Globus pallidus (tissue), 1 donor: ENCODE measurements around the gene EIF4ENIF1.
"Not testable (repeated sequence)": the region's sequence is repeated elsewhere in the genome, so short reads cannot be mapped to it uniquely, and the experiment has no call there.

ENCODE experiments used
- DNase-seq: peaks from one replicate; pipeline ENCODE4 v3.0.0-alpha.2; 2015; ENCODE audit warnings: low spot score

The EIF4ENIF1 gene

GRCh38 chr22:31489632-31490495 is at the start of gene EIF4ENIF1:
Gene EIF4ENIF1 (minus strand): TSS chr22:31489842. CDS start chr22:31488718, 1,124 bp downstream.
- DNase-seq, result peak; percentile 86

DNA sequence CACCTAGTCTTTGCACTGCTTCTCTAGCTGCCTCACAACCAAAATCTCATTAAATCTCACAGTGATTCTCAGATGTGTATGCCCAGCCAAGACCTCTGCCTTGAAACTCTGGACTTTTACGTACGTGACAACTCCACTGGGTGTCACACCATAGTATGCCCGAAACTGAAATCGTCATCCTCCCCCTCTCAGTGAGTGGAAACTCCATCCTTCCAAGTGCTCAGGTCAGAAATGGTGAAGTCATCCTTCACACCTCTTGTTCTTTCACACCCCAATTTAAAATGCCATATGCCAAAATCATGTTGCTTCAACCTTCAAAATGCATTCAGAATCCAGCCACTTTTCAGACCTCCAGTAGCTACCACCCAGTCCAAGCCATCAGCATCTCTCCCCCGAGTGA is 49.2 kb upstream of the EIF4ENIF1 start:
- no peak for DNase-seq

- DNase-seq, result no peak
Observed at GRCh38 chr22:31537019-31537535, 47.4 kb upstream of the EIF4ENIF1 start.

DNA sequence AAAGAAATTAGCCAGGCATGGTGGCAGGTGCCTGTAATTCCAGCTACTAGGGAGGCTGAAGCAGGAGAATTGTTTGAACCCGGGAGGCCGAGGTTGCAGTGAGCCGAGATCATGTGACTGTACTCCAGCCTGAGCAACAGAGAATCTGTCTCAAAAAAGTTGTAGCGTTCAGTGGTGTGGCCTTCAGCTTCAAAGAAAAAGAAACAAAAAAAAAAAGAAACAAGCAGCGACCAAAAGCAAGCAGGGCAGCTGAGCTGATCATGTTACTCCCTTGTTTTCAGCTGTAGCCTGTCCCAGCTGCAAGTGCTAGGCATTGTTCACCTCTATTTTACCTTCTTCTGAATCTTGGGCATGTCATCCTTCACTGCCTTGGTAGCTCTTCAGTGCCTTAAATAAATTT is 43.7 kb upstream of the EIF4ENIF1 start:
- no peak for DNase-seq

- DNase-seq, result no peak
Observed at GRCh38 chr22:31532060-31532459, 42.4 kb upstream of the EIF4ENIF1 start.

DNA sequence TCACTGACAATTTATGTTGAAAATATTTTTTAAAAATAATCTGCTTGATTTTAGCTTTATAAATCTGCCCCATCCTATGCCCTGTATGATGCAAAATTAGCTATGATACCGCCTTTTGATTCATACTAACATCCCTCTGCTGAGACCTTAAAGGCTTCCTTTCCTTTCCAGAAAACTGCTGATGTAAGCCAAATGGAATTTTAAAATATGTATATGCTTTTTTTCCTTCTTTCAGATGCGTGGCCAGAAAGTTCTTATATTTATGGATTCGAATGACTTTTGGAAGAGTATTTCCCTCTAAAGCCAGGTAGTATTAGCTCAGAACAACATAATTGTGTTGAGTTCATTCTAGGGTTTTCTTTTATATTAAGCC is 41.2 kb upstream of the EIF4ENIF1 start:
- no peak for DNase-seq

- DNase-seq, result no peak
Observed at GRCh38 chr22:31526270-31526669, 36.6 kb upstream of the EIF4ENIF1 start.

DNA sequence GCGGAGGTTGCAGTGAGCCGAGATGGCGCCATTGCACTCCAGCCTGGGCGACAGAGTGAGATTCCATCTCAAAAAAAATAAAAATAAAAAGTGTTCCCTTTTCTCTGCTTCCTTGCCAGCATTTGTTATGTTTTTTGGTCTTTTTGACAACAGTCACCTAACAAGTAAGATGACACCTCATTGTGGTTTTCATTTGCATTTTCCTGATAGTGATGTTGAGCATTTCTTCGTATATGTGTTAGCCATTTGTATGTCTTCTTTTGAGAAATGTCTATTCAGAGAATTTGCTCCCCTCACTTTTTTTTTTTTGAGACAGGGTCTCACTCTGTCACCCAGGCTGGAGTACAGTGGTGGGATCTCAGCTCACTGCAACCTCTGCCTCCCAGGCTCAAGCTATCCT is 34.5 kb upstream of the EIF4ENIF1 start:
- DNase-seq, result not testable (repeated sequence)

- DNase-seq, result no peak
Observed at GRCh38 chr22:31520051-31520450, 30.4 kb upstream of the EIF4ENIF1 start.

DNA sequence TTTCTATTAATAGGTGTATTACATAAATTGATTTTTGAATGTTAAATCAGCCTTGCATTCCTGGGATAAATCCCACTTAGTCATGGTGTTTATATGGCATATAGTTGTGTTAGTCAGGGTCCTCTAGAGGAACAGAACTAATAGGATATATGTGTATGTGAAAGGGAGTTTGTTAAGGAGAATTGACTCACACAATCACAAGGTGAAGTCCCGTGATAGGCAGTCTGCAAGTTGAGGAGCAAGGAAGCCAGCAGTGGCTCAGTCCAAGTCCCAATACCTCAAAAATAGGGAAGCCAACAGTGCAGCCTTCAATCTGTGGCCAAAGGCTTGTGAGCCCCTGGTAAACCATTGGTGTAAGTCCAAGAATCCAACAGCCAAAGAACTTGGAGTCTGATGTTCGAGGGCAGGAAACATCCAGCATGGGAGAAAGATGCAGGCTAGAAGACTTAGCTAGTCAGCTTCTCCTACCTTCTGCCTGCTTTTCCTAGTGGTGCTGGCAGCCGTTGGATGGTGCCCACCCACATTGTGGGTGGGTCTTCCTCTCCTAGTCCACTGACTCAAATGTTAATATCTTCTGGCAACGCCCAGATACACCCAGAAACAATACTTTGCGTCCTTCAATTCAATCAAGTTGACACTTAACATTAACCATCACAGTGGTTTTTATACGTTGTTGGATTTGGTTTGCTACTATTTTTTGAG is 19.6 kb upstream of the EIF4ENIF1 start:
- DNase-seq, result no peak

- no peak for DNase-seq
Observed at GRCh38 chr22:31508536-31508935, 18.9 kb upstream of the EIF4ENIF1 start.

DNA sequence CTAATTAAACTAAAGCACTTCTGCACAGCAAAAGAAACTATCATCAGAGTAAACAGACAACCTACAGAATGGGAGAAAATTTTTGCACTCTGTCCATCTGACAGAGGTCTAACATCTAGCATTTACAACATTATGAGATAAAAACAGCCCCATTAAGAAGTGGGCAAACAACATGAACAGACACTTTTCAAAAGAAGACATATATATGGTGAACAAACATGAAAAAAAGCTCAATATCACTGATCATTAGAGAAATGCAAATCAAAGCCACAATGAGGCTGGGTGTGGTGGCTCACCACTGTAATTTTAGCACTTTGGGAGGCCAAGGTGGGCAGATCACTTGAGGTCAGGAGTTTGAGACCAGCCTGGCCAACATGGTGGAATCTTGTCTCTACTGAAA is 17.9 kb upstream of the EIF4ENIF1 start:
- not testable (repeated sequence) for DNase-seq

DNA sequence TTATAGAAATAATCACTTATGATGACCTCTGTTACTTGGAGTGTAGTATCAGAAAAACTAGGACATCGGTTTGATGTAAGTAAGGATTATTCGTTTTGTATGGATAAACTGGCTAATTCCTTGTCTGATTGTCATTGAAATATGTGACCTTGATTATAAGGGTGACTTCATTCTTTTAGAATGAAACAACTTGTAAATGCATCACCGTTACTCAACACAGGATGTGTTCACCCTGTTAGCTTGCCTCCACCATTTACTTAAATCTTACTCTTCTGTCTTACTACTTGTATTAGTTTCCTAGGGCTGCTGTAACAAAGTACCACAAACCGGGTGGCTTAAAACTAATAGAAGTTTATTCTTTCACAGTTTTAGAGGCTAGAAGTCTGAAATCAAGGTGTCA is 14.6 kb upstream of the EIF4ENIF1 start:
- no peak for DNase-seq

DNA sequence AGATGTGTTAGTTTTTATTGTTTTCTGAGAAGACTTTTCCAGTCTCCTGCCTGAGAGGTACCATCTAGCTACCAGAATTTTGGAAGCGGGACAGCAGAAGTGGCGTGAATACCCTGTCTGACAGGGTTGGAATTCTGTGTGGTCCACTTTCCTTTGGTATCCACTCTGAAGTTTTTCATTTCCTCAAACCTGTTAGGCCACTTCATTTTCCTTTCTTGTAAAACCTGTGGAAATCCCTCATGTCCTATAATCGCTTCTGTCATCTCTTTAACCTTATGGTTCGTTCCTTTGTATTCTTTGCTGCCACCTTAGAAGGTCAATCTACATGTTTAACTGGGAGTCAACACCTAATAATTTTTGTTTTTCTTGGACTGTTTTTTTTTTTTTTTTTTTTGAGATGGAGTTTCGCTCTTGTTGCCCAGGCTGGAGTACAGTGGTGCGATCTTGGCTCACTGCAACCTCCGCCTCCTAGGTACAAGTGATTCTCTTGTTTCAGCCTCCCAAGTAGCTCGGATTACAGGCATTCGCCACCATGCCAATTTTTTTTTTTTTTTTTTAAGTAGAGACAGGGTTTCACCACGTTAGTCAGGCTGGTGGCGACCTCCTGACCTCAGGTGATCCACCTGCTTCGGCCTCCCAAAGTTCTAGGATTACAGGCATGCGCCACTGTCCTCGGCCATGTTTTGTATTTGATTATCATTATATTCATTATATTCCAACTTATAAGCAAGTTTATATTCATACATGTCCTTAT is 13.7 kb upstream of the EIF4ENIF1 start:
- no peak for DNase-seq

DNA sequence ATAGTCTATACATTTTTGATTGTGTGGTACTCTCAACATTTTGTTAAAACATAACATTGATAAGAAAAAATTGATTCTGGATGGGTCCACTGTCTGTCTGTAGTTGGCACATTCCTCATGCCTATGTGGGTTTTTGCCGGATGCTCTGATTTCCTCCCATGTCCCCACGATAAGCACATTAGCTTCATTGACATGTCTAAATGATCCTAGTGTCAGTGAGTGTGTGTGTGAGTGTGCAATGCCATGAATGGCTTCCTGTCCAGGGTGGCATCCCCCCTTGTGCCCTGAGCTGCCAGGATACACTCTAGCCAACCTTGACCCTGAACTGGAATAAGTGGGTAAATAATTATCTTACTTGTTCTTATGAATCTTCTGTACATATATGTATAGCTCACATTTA is 12.1 kb upstream of the EIF4ENIF1 start:
- no peak for DNase-seq

- no peak for DNase-seq
Observed at GRCh38 chr22:31497148-31497938, 7.7 kb upstream of the EIF4ENIF1 start.

DNA sequence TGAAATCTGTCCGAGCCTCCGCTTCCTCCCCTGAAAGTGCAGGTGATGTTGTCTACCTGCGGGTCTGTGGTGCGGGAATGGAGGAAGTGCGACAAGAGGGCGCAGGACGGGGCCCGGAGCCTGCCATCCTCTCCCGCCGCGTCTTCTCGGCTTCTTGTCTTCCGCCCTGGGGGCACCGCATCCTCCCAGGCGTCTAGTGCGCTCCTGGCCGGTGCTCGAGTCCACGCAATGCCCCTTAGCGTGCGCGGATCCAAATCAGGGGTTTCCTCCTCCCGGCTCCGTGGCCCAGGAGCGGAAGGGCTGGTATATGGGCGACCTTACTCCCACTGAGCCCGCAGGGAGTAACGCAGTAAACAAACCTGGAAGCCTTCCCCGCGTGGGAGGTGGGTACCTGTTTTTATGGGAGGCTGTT is 7.1 kb upstream of the EIF4ENIF1 start:
- no peak for DNase-seq

GRCh38 chr22:31496007-31496734 is 6.5 kb upstream of the EIF4ENIF1 start, which contains the start of gene SFI1:
Gene SFI1 (plus strand): TSS chr22:31496536. CDS start chr22:31508285, 11,749 bp downstream.
- peak; percentile 86 for DNase-seq

DNA sequence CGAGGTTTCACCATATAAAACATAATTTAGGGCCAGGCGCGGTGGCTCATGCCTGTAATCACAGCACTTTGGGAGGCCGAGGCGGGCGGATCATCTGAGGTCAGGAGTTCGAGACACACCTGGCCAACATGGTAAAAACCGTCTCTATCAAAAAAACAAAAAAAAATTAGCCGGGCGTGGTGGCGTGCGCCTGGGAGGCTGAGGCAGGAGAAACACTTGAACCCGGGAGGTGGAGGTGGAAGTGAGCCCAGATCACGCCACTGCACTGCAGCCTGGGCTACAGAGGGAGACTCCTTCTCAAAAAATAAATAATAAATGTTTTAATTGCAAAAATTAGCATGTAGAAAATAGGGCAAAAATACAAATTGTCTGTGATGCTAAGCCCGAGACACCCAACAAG is 5.7 kb upstream of the EIF4ENIF1 start:
- DNase-seq, result no peak

GRCh38 chr22:31493355-31493754 is 3.7 kb upstream of the EIF4ENIF1 start:
- not testable (repeated sequence) for DNase-seq

DNA sequence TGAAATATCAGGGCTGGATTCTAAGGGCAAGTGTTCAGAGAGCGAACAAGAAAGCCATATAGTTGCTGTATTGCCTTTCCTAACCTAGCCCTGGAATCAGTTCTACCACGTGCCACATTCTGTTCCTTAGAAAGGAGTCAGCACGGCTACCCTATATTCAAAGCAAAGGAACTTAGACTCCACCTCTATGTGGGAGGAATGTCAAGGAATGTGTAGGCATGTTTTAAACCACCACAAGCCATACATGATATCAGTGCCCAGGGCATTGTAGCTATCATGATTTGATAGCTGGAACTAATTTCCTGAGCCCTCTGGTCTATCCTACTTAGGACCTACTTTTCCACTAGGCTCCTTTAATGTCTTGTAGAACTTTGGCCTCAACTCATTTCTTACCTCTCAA is 2.5 kb upstream of the EIF4ENIF1 start:
- DNase-seq, result no peak
